Measurements from ENCODE around the gene GFY. TPM values are rescaled to one million over a fixed set of nuclear protein-coding genes. Genes with fewer than 3 reads are reported as not detected.

Gene GFY
- total RNA-seq, 1 experiment from 2014 or later = not detected

- no peak for DNase-seq (ENCODE audit: low read depth)
Measured at GRCh38 chr19:49407482-49408015, 17.6 kb upstream of the GFY start.

DNA sequence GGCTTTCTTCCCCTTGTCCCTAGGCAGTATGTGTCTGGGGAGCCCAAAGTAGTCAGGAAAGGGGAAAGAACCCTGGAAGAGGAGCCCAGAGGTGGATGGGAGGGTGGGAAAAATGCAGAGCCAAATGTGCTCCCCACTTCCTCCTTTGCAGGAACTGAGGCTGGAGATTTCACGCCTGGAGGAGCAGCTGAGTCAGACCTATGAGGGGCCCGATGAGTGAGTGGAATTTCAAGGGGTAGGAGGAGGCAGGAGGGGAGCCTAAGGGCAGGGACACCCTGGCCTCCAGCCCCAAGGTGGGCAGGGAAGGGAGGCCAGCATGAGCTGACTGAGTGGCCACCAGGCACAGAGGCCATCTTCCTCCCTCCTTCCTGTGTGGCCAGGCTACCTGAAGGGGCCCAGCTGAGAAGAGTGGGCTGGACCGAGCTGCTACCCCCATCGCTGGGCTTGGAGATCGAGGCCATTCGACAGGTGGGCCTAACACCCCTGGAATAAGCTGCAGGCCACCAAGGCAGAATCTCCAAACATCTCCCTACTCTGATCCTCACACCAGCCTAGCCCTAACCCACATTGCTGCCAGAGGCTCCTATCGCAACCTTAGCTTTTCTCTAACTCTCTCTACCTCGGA is 16.3 kb upstream of the GFY start:
- no peak for DNase-seq (ENCODE audit: low read depth)

- DNase-seq (ENCODE audit: low read depth) = no peak
Measured at GRCh38 chr19:49409441-49410029, 15.7 kb upstream of the GFY start.

GRCh38 chr19:49411681-49412326 is 13.4 kb upstream of the GFY start:
- no peak for DNase-seq (ENCODE audit: low read depth)

GRCh38 chr19:49413348-49413747 is 11.8 kb upstream of the GFY start:
- no peak for DNase-seq (ENCODE audit: low read depth)

DNA sequence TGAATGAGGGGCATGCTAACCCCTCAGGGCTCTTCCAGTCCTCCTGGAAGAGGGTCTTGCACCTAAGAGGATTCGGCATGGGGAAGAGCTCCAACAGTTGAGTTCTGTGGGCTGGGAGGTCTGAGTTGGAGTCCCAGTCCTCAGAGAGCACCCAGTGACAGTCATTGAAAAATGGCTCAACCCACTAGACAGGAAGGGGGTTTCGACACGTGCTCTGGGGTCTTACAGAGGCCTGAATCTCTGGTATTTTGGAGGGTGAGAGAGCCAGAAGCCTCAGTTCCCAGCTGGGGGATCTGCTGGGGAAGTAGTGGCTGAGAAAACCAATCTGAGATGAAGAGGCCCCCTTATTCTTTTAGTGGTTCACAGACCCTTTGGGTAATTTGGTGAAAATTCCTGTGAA is 10.9 kb upstream of the GFY start:
- DNase-seq (ENCODE audit: low read depth) = no peak

- DNase-seq (ENCODE audit: low read depth) = no peak
Measured at GRCh38 chr19:49415102-49415809, 9.9 kb upstream of the GFY start.

GRCh38 chr19:49415810-49416200 is 9.4 kb upstream of the GFY start:
- DNase-seq (ENCODE audit: low read depth) = no peak

- no peak for DNase-seq (ENCODE audit: low read depth)
Measured at GRCh38 chr19:49417088-49417487, 8.1 kb upstream of the GFY start.

DNA sequence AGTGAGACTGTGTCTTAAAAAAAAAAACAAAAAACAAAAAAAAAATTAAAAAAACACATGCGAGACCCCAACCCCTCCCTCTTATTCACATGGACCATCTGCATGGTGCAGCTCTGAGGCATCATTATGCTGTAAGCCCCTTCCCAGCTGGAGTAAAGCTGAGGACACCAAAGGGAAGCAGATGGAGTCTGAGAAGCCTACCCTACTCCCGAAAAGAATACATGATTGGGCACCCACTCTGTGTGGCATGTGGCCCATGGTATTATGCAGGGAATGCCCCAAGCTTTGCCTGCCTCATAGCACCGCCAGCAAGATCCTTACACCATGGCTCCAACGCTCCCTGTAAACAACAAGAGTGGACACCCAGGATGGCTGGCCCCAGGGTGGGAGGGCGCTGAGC is 6.7 kb upstream of the GFY start:
- DNase-seq (ENCODE audit: low read depth) = no peak

- no peak for DNase-seq (ENCODE audit: low read depth)
Measured at GRCh38 chr19:49419173-49419572, 6.0 kb upstream of the GFY start.

- DNase-seq (ENCODE audit: low read depth) = no peak
Measured at GRCh38 chr19:49420227-49420626, 5.0 kb upstream of the GFY start.

- peak; percentile 44 for DNase-seq (ENCODE audit: low read depth)
Measured at GRCh38 chr19:49421039-49421877, 3.9 kb upstream of the GFY start.

DNA sequence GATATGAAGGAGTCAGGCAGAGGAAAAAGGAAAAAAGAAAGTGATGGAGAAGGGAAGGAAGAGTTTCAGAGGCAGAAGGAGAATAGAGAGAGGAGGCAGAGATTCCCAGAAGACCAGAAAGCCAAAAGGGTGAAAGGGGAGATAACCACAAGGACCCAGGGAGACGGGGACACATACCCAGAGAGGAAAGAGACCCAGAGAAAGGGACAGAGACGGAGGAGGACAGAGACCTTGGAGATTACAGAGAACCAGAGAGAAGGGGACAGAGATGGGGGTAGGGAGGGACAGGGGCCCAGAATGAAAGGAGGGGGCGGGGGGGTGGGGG is 3.3 kb upstream of the GFY start:
- no peak for DNase-seq (ENCODE audit: low read depth)

DNA sequence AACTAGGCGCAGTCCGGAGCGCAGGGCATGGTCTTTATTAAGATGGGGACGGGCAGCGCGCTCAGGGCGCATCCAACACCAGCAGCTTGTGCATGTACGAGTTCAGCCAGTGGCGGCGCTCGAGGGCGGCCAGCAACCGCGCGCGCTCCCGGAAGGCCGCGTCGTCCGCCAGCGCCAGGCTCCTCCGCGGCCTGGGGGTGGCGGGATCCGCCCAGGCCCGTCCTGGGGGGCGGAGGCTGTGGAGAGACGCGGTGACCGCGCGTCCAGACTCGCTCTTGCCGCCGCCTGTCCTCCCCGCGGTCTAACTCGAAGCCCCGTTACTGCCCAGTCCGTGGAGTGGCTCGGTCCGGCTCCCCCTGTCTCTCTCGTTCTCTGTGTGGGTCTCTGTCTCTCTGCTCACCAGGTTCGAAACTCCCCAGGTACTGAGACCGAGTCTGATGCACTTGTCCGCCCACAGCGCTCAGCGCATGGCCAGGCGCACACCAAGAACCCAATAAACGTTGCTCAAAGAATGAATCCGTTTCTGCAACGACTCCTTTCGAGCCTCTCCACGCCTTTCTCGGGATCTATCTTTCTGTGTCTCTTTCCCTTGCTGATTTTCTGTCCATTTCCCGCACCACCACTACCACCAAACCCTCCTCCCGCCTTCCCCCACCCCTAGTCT is 2.6 kb upstream of the GFY start:
- DNase-seq (ENCODE audit: low read depth) = no peak

DNA sequence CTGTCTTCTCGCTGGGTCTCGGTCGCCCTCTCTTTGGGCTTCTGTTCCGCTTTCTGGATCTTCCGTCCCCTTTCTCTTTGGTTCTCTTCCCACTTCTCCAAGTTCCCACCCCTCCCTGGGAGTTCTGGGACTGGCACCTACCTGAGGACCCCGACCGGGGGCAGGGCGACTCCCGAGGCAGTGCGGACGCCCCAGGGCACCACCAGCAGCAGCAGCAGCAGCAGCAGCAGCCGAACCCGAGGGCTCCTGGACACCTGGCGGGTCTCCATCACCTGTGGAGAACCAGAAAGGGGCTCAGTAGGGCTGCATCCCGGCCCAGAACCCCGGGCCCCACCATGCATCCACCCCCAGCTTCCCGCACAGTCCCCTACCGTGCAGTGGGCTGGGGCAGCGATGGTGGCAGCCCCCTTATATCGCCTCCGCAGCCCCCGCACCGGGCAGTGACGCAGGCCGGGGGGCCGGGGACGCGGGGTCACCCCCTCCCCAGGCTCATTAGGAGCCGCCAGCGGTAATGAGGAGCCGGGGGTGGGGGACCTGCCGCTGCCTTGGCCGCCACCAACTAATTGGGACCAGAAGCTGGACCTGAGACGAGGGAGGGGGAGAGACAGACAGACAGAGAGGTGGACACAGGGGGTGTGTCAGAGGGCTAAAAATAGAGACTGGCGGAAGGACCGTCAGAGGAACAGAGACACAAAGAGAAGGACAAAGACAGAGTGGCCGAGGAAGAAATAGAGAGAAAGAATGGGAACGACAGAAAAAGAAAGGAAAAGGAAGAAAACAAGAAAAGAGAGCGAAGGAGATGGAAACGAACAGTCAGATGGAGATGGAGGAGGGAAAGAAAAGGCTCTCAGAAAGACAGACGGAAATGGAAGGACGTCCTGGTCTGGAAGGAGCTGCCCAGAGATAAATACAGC is 1.9 kb upstream of the GFY start, which contains the start of gene PTH2:
PTH2 (minus strand) TSS at position 371 of the 914 bp plus-strand sequence; CDS start at position 269, 102 bp downstream.
- no peak for DNase-seq (ENCODE audit: low read depth)

- DNase-seq (ENCODE audit: low read depth) = no peak
Measured at GRCh38 chr19:49423985-49424303, 1.2 kb upstream of the GFY start.

GRCh38 chr19:49425922-49426592 is 869 bp downstream of the GFY start:
- DNase-seq (ENCODE audit: low read depth) = peak; percentile 36

GRCh38 chr19:49427339-49427738 is 2.2 kb downstream of the GFY start:
- no peak for DNase-seq (ENCODE audit: low read depth)
